ENCODE results near the gene PCED1A. TPM values are rescaled to one million over a fixed set of nuclear protein-coding genes. Genes with fewer than 3 reads are reported as not detected.

The PCED1A gene
- total RNA-seq, 1 donor from 2014 or later, result 44.3 TPM

GRCh38 chr20:2864626-2865025 lies 24.2 kb upstream of the PCED1A start:
- Histone ChIP-seq H3K4me1 (no peaks in the 10 kb centered on the region), H3K4me3 (no peak overlapping the region), H3K27ac (no peak overlapping the region), H3K9me3 (no peaks in the 10 kb centered on the region), H3K27me3 (no peaks in the 10 kb centered on the region), H3K36me3 (peaks cover 55% of the 10 kb centered on the region)
- TF ChIP-seq CTCF (IDR thresholded peaks at IDR 0.05), result no peak
- DNase-seq, result no peak
- no peak for ATAC-seq
- intact Hi-C loops (cut with DNase I), result no loop called here

DNA sequence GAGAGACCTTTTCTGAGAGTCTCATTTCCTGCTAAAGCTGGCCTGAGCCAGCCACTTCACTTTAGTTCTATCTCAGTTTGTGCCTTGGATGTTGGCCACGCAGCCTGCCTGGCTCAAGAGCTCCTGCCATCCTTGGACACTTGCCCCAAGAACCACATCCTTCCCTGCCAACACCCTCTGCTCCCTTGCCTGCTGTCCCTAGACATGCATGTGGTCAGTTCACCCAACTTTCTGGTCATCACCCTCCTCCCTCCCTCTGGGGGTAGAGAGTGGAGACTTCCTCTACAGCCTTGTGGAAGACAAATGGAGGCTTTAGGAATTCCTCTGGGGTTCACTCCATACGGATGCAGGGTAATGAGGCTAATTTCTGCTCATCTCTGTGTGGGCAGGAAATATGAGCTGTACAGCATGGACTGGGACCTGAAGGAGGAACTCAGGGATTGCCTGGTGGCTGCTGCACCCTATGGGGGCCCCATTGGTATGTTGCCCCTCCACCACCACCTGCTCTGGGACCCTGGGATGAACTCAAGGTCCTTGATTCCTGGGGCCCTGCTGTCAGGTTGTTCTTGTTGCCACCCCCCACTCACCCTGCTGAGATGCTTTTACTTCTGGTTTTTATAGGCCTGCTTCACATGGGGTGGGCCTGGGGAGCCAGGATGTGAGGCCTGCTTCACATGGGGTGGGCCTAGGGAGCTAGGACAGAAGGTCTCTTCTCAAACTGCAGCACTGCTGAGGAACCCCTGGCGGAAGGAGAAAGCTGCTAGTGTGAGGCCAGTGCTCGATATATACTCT lies 19.1 kb upstream of the PCED1A start:
- H3K4me1 ChIP-seq, result no peaks in the 10 kb centered on the region
- no peak overlapping the region for H3K27ac ChIP-seq
- no peak overlapping the region for H3K4me3 ChIP-seq
- H3K27me3 ChIP-seq, result no peaks in the 10 kb centered on the region
- intact Hi-C loops (cut with DNase I), result no loop called here
- H3K9me3 ChIP-seq, result no peaks in the 10 kb centered on the region
- DNase-seq (no peak), ATAC-seq (peak; percentile 21)
- no peak for TF ChIP-seq CTCF (IDR thresholded peaks at IDR 0.05)
- peaks cover 38% of the 10 kb centered on the region for H3K36me3 ChIP-seq

- DNase-seq (no peak), ATAC-seq (no peak)
- Histone ChIP-seq H3K27me3 (no peaks in the 10 kb centered on the region), H3K4me1 (no peaks in the 10 kb centered on the region), H3K4me3 (no peak overlapping the region), H3K9me3 (no peaks in the 10 kb centered on the region), H3K36me3 (peaks cover 31% of the 10 kb centered on the region), H3K27ac (no peak overlapping the region)
- intact Hi-C loops (cut with DNase I), result no loop called here
- TF ChIP-seq CTCF (IDR thresholded peaks at IDR 0.05), result no peak
These were observed 18.1 kb upstream of the PCED1A start for GRCh38 chr20:2858591-2858990.

- Histone ChIP-seq H3K27me3 (no peaks in the 10 kb centered on the region), H3K9me3 (no peaks in the 10 kb centered on the region), H3K27ac (no peak overlapping the region), H3K4me1 (peaks cover 3% of the 10 kb centered on the region), H3K36me3 (no peaks in the 10 kb centered on the region), H3K4me3 (no peak overlapping the region)
- intact Hi-C loops (cut with DNase I), result no loop called here
- DNase-seq (no peak), ATAC-seq (no peak)
- no peak for TF ChIP-seq CTCF (IDR thresholded peaks at IDR 0.05)
These were observed 10.6 kb upstream of the PCED1A start for GRCh38 chr20:2851086-2851485.

DNA sequence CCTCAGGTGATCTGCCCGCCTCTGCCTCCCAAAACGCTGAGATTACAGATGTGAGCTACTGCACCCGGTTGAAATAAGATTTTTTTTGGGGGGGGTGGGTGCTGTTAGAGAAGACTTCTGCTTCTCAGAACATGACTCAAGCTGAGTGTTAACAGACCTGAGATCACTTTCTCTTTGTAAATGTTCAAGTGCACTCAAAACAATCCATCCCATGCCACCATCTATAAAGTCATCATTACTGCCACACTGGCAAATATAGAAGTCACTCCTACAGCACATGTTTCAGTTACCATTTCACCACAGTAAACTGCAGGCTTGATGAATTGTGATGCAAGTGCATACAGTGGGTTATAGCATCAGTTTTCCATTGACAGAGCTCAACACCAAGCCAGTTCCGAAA lies 9.1 kb upstream of the PCED1A start:
- no peaks in the 10 kb centered on the region for H3K9me3 ChIP-seq
- peaks cover 3% of the 10 kb centered on the region for H3K4me1 ChIP-seq
- ATAC-seq (no peak), DNase-seq (no peak)
- no peak for TF ChIP-seq CTCF (IDR thresholded peaks at IDR 0.05)
- H3K36me3 ChIP-seq, result no peaks in the 10 kb centered on the region
- intact Hi-C loops (cut with DNase I), result no loop called here
- no peak overlapping the region for H3K4me3 ChIP-seq
- H3K27ac ChIP-seq, result no peak overlapping the region
- H3K27me3 ChIP-seq, result no peaks in the 10 kb centered on the region

Data from upper lobe of right lung (tissue), 1 donor.